Immature natural killer cell (primary cell): ENCODE data around the gene CAMK1D. TPM values are rescaled to one million over a fixed set of nuclear protein-coding genes. Genes with fewer than 3 reads are reported as not detected.

Experiments used
- DNase-seq, 3 donors: peaks; one replicate each; pipeline ENCODE4 v3.0.0; 2022; ENCODE audit warnings: mixed read lengths in 1 of 3
- H3K27ac Mint-ChIP-seq, 6 donors: one replicate each; pipeline ENCODE4 v1.8.0; 2020; ENCODE audit warnings: mixed read lengths in 6 of 6, mild to moderate bottlenecking in 5 of 6, inconsistent platforms in 4 of 6, moderate library complexity in 3 of 6
- H3K27me3 Mint-ChIP-seq, 3 donors: one replicate each; pipeline ENCODE4 v1.8.0; 2020 to 2021; ENCODE audit warnings: low read depth in 3 of 3, mild to moderate bottlenecking in 3 of 3, mixed read lengths in 3 of 3, moderate library complexity in 3 of 3, inconsistent platforms in 1 of 3
- H3K36me3 Mint-ChIP-seq, 3 donors: one replicate each; pipeline ENCODE4 v1.8.0; 2020; ENCODE audit warnings: mixed read lengths in 3 of 3, inconsistent platforms in 2 of 3, mild to moderate bottlenecking in 2 of 3
- H3K4me1 Mint-ChIP-seq, 2 donors: one replicate each; pipeline ENCODE4 v1.8.0; 2020; ENCODE audit warnings: inconsistent platforms in 2 of 2, mild to moderate bottlenecking in 2 of 2, mixed read lengths in 2 of 2, moderate library complexity in 1 of 2
- H3K4me3 Mint-ChIP-seq, 5 donors: one replicate each; pipeline ENCODE4 v1.8.0; 2020; ENCODE audit warnings: mild to moderate bottlenecking in 5 of 5, mixed read lengths in 5 of 5, inconsistent platforms in 3 of 5, moderate library complexity in 3 of 5
- H3K9me3 Mint-ChIP-seq, 6 donors: one replicate each; pipeline ENCODE4 v1.8.0; 2020; ENCODE audit warnings: mild to moderate bottlenecking in 6 of 6, mixed read lengths in 6 of 6, inconsistent platforms in 4 of 6, moderate library complexity in 3 of 6
- polyA plus RNA-seq, 3 donors: library from polyadenylated mRNA; unstranded; fragments of 300-500 nt; fragmentation: Illumina TruSeq; gene quantifications; one replicate each; pipeline ENCODE4 v1.2.3, GENCODE V29; 2021

Gene CAMK1D
- polyA plus RNA-seq, 3 donors from 2014 or later: 5.3 to 19.3 (median 7.7) TPM

DNA sequence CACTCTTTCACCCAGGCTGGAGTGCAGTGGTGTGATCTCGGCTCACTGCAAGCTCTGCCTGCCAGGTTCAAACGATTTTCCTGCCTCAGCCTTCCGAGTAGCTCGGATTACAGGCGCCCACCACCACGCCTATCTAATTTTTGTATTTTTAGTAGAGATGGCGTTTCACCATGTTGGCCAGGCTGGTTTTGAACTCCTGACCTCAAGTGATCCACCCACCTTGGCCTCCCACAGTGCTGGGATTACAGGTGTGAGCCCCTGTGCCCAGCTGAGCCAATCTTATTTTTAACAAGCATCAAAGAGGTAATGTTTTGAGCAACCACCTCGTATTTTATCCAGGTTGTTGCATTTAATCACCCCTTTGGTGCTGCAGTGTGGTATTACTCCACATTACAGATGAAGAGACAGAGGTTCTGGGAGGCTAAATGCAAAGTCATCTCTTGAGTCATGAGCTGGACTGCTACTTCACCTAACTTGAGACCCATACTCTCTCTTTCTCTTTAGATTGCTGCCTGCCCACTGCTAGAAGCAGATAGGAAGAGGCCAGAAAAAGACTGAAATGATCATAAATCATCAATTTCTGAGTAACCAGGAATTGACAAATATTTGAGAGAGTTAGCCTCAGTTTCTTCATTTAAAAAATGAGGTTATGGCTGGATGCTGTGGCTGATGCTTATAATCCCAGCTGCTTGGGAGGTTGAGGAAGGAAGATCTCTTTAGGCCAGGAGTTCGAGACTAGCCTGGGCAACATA, 116.2 kb downstream of the CAMK1D start:
- H3K4me3 Mint-ChIP-seq: no peak overlapping the region
- peaks cover 0 to 3% (median 0%) of the 10 kb centered on the region in 3 donors for H3K27me3 Mint-ChIP-seq
- H3K27ac Mint-ChIP-seq: no peak overlapping the region
- H3K9me3 Mint-ChIP-seq: no peaks in the 10 kb centered on the region
- H3K4me1 Mint-ChIP-seq: peaks cover 20 to 24% of the 10 kb centered on the region in 2 donors
- H3K36me3 Mint-ChIP-seq: peaks cover 0 to 3% (median 0%) of the 10 kb centered on the region in 3 donors
- no peak for DNase-seq

DNA sequence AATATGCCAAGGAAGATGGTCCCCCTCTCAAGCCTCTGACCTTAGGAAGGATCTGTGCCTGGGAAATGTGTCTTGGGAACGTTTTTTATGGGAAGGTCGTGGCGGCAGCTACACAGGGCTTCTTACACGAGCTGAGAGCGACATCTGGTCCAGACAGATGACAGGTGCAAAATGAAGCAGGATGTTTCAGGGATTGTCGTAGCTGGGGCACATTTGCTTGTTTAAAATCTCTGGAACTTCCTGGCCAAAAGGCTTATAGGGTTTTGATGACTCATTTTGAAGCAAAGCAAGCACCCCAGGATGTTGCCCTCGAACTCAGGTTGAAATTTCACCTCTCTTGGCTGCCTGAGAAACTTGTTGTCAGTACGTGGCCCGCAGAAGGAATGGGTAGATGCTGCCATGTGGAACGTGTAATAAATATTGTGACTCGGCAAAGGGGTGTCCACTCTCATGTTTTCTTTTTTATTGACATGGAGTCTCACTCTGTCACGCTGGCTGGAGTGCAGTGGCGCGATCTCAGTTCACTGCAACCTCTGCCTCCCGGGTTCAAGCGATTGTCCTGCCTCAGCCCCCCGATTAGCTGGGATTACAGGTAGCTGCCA, 117.5 kb downstream of the CAMK1D start:
- H3K4me1 Mint-ChIP-seq: peaks cover 24 to 29% of the 10 kb centered on the region in 2 donors
- peaks cover 0 to 6% (median 0%) of the 10 kb centered on the region in 3 donors for H3K27me3 Mint-ChIP-seq
- H3K9me3 Mint-ChIP-seq: no peaks in the 10 kb centered on the region
- DNase-seq: no peak
- no peaks in the 10 kb centered on the region for H3K36me3 Mint-ChIP-seq
- H3K4me3 Mint-ChIP-seq: no peak overlapping the region
- no peak overlapping the region for H3K27ac Mint-ChIP-seq

DNA sequence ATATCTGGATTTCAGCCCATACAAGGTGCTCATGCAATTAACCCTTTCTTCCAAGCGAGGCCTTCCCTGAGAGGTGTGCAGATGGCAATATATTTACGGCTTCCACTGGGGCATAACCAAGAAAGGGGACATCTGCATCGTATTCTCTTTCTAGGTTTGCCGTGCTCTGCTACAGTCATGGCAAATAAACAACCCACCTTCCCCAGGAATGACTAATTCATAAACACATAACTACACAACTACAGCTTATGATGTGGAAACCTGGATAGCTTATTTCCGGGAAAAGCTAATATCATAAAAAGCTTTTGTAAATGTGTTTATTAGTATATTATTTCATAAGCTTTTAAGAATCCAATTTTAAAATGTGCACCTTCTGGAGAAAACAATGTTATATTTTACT, 120.0 kb downstream of the CAMK1D start:
- Mint-ChIP-seq H3K4me3 (no peak overlapping the region), H3K27ac (no peak overlapping the region), H3K4me1 (peaks cover 17 to 23% of the 10 kb centered on the region in 2 donors), H3K27me3 (peaks cover 0 to 5% (median 0%) of the 10 kb centered on the region in 3 donors), H3K9me3 (no peaks in the 10 kb centered on the region), H3K36me3 (no peaks in the 10 kb centered on the region)
- DNase-seq: no peak

DNA sequence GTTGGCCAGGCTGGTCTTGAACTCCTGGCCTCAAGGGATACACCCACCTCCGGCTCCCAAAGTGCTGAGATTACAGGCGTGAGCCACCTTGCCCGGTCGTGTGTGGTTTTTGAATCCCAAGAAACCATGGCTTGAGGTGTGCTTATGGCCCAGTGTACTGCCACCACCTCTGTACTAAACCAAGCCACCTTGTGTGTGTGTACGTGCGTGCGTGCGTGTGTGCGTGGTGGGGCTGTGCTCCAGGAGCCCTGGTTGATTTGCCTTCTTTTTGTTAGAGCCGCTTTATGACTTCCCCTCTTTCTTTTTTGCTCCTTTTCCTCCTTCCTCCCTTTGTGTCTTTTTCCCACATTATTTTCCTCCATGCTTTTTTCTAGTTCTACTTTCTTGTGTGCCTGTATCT, 121.4 kb downstream of the CAMK1D start:
- peaks cover 23 to 32% of the 10 kb centered on the region in 2 donors for H3K4me1 Mint-ChIP-seq
- peak overlapping the region in 3 of 6 donors; percentile 24 to 74 (median 61) for H3K27ac Mint-ChIP-seq
- peaks cover 0 to 3% (median 0%) of the 10 kb centered on the region in 3 donors for H3K36me3 Mint-ChIP-seq
- no peak overlapping the region for H3K4me3 Mint-ChIP-seq
- peaks cover 0 to 5% (median 2%) of the 10 kb centered on the region in 3 donors for H3K27me3 Mint-ChIP-seq
- no peaks in the 10 kb centered on the region for H3K9me3 Mint-ChIP-seq
- DNase-seq: no peak

DNA sequence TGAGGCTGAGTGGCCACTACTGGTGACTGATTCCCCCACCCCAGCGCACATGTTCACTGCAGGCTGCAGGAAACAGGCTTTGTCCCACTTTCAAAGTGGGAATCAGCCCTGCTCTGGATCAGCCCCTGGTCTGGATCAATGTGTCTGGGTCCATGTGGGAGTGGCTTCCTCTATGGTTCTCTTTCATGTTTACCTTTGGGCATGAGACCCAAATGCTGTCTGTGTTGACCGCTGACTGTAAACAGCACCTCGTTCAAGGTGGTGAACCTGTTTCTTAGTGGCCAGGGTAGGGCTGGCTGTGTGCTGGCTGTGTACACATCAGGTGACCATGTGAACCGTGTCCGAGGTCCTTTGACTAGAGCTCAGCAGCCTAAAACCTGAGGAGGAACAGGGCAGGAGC, 121.8 kb downstream of the CAMK1D start:
- Mint-ChIP-seq H3K9me3 (no peaks in the 10 kb centered on the region), H3K36me3 (peaks cover 0 to 3% (median under 1%) of the 10 kb centered on the region in 3 donors), H3K27ac (peak overlapping the region in 3 of 6 donors; percentile 24 to 74 (median 61)), H3K27me3 (peaks cover 0 to 5% (median 4%) of the 10 kb centered on the region in 3 donors), H3K4me1 (peaks cover 23 to 34% of the 10 kb centered on the region in 2 donors), H3K4me3 (no peak overlapping the region)
- no peak for DNase-seq

DNA sequence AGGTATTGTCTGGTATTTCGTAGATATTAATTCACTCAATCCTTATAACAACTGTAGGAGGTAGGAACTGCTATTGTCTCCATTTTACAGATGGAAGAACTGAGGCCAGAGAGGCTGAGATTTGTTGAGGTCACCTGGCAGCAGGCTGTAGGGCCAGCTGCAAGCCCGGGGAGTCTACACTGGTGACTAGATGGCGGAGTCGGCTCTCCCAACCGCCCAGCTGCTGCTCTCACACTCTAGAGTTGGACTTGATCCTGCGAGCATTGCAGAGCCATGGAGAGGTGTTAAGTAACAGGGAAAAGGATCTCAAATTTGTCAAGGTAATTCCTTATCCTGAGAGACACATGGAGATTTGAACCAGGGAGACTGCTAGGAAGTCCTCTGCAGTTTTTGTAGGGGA, 124.1 kb downstream of the CAMK1D start:
- peaks cover 25 to 34% of the 10 kb centered on the region in 2 donors for H3K4me1 Mint-ChIP-seq
- no peak for DNase-seq
- peaks cover 0 to 9% (median 6%) of the 10 kb centered on the region in 3 donors for H3K27me3 Mint-ChIP-seq
- H3K9me3 Mint-ChIP-seq: no peaks in the 10 kb centered on the region
- no peak overlapping the region for H3K27ac Mint-ChIP-seq
- H3K36me3 Mint-ChIP-seq: peaks cover 0 to 4% (median 3%) of the 10 kb centered on the region in 3 donors
- no peak overlapping the region for H3K4me3 Mint-ChIP-seq

DNA sequence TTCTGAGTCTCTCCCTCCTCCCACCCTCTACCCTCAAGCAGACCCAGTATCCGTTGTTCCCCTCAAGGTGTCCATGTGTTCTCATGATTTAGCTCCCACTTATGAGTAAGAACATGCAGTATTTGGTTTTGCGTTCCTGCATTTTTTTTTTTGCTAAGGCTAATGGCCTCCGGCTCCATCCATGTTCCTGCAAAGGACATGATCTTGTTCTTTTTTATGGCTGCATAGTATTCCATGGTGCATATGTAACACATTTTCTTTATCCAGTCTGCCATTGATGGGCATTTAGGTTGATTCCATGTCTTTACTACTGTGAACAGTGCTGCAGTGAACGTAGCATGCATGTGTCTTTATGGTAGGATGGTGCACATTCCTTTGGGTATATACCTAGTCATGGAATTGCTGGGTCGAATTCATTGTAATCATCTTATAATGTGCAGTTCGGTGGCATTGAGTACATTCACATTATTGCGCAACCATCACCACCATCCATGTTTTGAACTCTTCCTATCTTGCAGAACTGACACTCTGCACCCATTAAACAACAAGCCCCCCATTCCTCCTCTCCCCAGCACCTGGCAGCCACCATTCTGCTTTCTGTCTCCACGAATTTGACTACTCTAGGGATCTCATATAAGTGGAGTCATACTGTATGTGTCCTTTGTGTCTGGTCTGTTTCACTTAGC, 125.5 kb downstream of the CAMK1D start:
- no peak for DNase-seq
- Mint-ChIP-seq H3K27ac (no peak overlapping the region), H3K27me3 (peaks cover 0 to 8% (median 6%) of the 10 kb centered on the region in 3 donors), H3K4me1 (peaks cover 34 to 39% of the 10 kb centered on the region in 2 donors), H3K9me3 (no peaks in the 10 kb centered on the region), H3K36me3 (peaks cover 0 to 4% (median 3%) of the 10 kb centered on the region in 3 donors), H3K4me3 (no peak overlapping the region)

DNA sequence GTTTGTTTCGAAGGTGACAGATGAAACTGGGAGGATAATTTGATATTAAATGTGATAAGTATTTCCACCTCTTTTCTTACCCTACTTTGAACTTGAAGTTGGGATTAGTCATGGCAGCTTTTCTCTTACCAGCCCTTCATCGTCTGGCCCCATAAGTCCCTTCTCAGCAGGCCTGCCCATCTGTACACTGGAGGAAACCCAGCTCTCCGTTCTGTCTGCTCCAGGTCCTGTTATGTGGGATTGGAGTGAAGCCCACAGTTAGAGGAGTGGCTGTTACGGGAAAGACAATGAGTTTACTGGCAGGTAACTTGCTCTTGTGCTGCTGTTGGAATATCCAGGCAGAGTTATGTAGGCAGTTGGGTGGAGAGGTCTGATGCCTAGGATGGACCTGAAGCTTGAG, 127.3 kb downstream of the CAMK1D start:
- H3K9me3 Mint-ChIP-seq: no peaks in the 10 kb centered on the region
- H3K4me1 Mint-ChIP-seq: peaks cover 42 to 47% of the 10 kb centered on the region in 2 donors
- H3K27me3 Mint-ChIP-seq: peaks cover 0 to 6% (median 4%) of the 10 kb centered on the region in 3 donors
- H3K27ac Mint-ChIP-seq: peak overlapping the region in 1 of 6 donors; percentile 64
- H3K36me3 Mint-ChIP-seq: peaks cover 0 to 4% (median 3%) of the 10 kb centered on the region in 3 donors
- no peak overlapping the region for H3K4me3 Mint-ChIP-seq
- no peak for DNase-seq

DNA sequence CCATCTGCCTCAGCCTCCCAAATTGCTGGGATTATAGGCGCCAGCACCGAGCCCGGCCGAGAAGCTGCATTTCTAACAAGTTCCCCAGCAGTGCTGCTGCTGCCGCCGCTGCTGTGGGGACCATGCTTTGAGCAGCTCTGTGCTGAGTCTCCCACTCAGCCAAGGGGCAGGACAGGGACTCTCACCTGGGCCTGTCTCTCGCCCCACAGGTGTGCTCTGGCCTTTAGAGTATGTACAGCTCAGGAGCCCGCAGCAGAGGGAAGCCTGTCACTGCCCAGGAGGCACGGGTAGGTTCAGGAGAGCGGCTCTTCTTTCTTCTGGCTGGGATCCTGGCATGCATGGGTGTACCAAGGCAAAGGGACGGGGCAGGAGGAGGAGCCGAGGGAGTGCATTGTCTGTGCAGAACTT, 130.1 kb downstream of the CAMK1D start:
- Mint-ChIP-seq H3K36me3 (peaks cover 0 to 4% (median 3%) of the 10 kb centered on the region in 3 donors), H3K9me3 (no peaks in the 10 kb centered on the region), H3K4me1 (peaks cover 44 to 47% of the 10 kb centered on the region in 2 donors), H3K27me3 (peaks cover 0 to 6% (median 6%) of the 10 kb centered on the region in 3 donors), H3K4me3 (no peak overlapping the region), H3K27ac (no peak overlapping the region)
- DNase-seq: no peak

DNA sequence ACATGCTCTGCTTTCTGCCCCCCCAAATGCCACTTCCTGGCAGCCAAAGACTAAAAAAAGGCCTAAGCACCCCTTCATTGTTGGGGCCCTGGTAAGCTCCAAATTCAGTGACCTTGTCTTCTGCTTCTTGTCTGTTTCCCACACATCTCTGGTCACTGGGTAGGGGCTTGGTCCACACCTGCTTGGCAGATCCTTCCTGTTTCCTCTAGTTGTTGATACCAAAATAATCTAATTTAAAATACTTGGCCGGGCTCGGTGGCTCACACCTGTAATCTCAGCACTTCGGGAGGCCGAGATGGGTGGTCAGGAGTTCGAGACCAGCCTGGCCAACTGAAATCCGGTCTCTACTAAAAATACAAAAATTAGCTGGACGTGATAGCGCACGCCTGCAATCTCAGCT, 130.6 kb downstream of the CAMK1D start:
- Mint-ChIP-seq H3K27me3 (peaks cover 0 to 6% (median 6%) of the 10 kb centered on the region in 3 donors), H3K4me3 (no peak overlapping the region), H3K9me3 (no peaks in the 10 kb centered on the region), H3K36me3 (peaks cover 0 to 4% (median 3%) of the 10 kb centered on the region in 3 donors), H3K4me1 (peaks cover 43 to 48% of the 10 kb centered on the region in 2 donors), H3K27ac (no peak overlapping the region)
- DNase-seq: no peak

DNA sequence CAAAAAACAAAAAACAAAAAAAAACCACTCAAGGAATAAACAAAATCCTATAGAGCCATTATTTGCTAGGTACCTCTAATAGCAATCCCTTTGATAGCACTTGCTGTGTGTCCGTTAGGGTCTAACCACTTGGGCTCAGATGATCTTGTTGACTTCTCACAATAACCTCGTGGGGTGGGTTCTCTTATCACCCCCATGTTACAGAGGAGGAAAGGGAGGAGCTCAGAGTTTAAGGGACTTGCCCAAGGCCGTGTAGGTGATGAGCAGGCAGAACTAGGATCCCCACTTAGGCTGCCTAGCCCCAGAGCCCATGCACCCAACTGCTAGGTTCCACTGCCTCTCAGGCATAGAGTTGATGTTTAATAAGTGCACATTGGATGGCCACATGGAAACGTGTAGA, 131.1 kb downstream of the CAMK1D start:
- DNase-seq: no peak
- Mint-ChIP-seq H3K4me1 (peaks cover 45 to 48% of the 10 kb centered on the region in 2 donors), H3K27ac (no peak overlapping the region), H3K27me3 (peaks cover 0 to 6% (median 4%) of the 10 kb centered on the region in 3 donors), H3K36me3 (peaks cover 0 to 4% (median 3%) of the 10 kb centered on the region in 3 donors), H3K9me3 (no peaks in the 10 kb centered on the region), H3K4me3 (no peak overlapping the region)

DNA sequence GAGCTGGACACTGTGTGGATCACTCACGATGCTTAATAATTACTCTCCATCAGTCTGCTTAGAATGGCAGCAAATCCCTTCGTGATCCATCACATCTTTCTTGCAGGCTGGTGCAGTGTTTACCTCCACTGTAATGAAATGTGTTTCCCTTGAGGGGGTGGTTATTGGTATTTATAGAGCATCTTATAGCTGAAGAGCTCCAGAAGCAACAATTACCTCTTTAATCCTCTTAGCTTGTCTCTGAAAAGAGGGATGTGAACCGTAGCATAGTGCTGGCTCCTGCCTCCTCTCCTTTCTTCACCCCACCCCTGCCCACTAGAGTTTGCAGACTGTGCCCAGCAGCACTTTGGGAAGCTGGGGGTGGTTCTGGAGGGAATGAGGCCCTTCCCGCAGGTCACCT, 132.6 kb downstream of the CAMK1D start:
- Mint-ChIP-seq H3K27me3 (peaks cover 0 to 7% (median 0%) of the 10 kb centered on the region in 3 donors), H3K9me3 (no peaks in the 10 kb centered on the region), H3K4me1 (peaks cover 48 to 50% of the 10 kb centered on the region in 2 donors), H3K4me3 (no peak overlapping the region), H3K36me3 (no peaks in the 10 kb centered on the region), H3K27ac (no peak overlapping the region)
- no peak for DNase-seq

DNA sequence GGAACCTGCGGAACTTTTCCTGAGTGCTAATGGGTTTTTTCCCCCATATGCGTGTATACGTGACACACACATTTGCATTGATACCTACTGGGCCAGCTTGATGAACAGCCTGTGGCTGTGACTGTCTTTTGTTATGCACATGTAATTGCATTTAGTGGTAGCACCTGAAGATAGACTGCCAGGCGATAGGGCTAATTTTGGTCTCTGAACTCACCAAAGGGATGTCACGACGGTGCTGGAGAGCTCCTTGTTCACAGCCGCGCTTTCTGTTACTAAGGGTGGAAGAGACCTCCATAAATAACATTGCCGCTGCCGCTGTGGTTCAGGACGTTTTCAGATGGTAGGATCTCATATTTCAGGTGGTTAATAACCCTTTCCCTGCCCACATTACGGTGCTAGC, 133.2 kb downstream of the CAMK1D start:
- Mint-ChIP-seq H3K4me1 (peaks cover 48% of the 10 kb centered on the region in 2 donors), H3K4me3 (no peak overlapping the region), H3K27me3 (peaks cover 0 to 5% (median 0%) of the 10 kb centered on the region in 3 donors), H3K36me3 (no peaks in the 10 kb centered on the region), H3K9me3 (no peaks in the 10 kb centered on the region), H3K27ac (no peak overlapping the region)
- no peak for DNase-seq
